OCI-LY1 (cell line): ENCODE results near the gene FAP.

Experiments used
- EZH2 ChIP-seq: fragments of 200-600 bp; sonication (generic), shearing (Covaris generic); IDR thresholded peaks from 2 replicates; pipeline ENCODE4 v1.8.0; 2017; ENCODE audit warnings: borderline replicate concordance, mixed run types, mild to moderate bottlenecking, antibody characterized with exemption, low read length, moderate library complexity, mixed read lengths
- TF ChIP-seq, protein P1 (sequence below): fragments of 200-600 bp; sonication (generic), shearing (Covaris generic); IDR thresholded peaks from 2 replicates; pipeline ENCODE4 v1.5.1; 2017; ENCODE audit warnings: mild to moderate bottlenecking, antibody characterized with exemption, low read length, moderate library complexity, mixed read lengths

DNA sequence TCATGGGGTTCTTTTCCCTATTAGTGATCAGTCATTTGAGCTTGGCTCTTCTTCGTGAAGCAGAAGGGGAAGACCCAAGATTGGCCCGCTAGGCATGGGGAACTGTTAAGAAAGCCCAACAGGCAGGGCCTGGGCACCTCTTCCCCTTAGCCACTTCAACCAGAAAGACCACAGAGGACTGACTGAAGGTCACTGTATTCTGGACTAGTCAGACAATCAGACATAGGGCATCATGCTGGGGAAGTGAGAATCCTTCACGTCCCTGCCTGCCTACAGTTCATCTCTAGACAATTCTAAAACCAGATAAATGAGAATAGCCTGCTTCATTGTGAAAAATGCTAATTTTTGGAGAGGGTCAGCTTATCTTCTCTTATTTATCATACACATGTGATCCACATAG lies 28.1 kb downstream of the FAP start:
- TF ChIP-seq, protein P1, sequence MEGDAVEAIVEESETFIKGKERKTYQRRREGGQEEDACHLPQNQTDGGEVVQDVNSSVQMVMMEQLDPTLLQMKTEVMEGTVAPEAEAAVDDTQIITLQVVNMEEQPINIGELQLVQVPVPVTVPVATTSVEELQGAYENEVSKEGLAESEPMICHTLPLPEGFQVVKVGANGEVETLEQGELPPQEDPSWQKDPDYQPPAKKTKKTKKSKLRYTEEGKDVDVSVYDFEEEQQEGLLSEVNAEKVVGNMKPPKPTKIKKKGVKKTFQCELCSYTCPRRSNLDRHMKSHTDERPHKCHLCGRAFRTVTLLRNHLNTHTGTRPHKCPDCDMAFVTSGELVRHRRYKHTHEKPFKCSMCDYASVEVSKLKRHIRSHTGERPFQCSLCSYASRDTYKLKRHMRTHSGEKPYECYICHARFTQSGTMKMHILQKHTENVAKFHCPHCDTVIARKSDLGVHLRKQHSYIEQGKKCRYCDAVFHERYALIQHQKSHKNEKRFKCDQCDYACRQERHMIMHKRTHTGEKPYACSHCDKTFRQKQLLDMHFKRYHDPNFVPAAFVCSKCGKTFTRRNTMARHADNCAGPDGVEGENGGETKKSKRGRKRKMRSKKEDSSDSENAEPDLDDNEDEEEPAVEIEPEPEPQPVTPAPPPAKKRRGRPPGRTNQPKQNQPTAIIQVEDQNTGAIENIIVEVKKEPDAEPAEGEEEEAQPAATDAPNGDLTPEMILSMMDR = no peak
- TF ChIP-seq EZH2 = no peak
